Fibroblast of the aortic adventitia (primary cell): ENCODE measurements around the gene PNO1. TPM values are rescaled to one million over a fixed set of nuclear protein-coding genes. Genes with fewer than 3 reads are reported as not detected.

Source experiments
- DNase-seq: peaks from one replicate; pipeline ENCODE4 v3.0.0-alpha.2; 2010; ENCODE audit warnings: low read depth
- H3K4me3 ChIP-seq: 2 replicates; pipeline ENCODE4 v1.5.1; 2011; ENCODE audit warnings: low read depth, mild to moderate bottlenecking, control low read depth, low read length, moderate library complexity
- total RNA-seq: library from RNA; depleted of rRNA; stranded (reverse); fragments of >200 nt; gene quantifications from 2 replicates; pipeline ENCODE4 v1.2.3, GENCODE V29; 2012; ENCODE audit warnings: low replicate concordance
- TF ChIP-seq, protein P1 (sequence below): IDR thresholded peaks from 2 replicates; pipeline ENCODE4 v1.5.1; 2011; ENCODE audit warnings: mild to moderate bottlenecking, low read length, control low read depth, inconsistent platforms; ENCODE audit not compliant: insufficient read depth

Gene PNO1
- total RNA-seq, 1 donor = 9.5 TPM

DNA sequence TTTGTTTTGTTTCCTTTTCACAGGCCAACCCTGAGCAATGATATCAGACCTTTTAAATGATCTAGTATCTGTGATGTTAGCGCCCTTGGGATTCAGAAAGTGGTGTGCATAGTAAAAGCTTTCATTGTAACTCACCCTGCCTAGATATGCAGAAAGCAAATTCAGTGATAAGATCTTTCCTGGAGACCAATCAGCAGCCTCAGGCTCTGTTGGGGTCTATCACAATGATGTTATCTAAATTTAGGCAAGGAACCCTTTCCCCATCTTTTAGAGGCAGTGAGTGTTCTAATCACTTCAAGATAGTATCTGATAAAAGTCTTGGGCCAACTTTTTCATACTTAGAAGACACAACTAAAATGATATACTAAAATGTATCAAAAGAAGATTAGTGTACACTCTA, 23.6 kb upstream of the PNO1 start:
- H3K4me3 ChIP-seq = no peak overlapping the region
- DNase-seq = no peak
- TF ChIP-seq, protein P1, sequence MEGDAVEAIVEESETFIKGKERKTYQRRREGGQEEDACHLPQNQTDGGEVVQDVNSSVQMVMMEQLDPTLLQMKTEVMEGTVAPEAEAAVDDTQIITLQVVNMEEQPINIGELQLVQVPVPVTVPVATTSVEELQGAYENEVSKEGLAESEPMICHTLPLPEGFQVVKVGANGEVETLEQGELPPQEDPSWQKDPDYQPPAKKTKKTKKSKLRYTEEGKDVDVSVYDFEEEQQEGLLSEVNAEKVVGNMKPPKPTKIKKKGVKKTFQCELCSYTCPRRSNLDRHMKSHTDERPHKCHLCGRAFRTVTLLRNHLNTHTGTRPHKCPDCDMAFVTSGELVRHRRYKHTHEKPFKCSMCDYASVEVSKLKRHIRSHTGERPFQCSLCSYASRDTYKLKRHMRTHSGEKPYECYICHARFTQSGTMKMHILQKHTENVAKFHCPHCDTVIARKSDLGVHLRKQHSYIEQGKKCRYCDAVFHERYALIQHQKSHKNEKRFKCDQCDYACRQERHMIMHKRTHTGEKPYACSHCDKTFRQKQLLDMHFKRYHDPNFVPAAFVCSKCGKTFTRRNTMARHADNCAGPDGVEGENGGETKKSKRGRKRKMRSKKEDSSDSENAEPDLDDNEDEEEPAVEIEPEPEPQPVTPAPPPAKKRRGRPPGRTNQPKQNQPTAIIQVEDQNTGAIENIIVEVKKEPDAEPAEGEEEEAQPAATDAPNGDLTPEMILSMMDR = no peak

DNA sequence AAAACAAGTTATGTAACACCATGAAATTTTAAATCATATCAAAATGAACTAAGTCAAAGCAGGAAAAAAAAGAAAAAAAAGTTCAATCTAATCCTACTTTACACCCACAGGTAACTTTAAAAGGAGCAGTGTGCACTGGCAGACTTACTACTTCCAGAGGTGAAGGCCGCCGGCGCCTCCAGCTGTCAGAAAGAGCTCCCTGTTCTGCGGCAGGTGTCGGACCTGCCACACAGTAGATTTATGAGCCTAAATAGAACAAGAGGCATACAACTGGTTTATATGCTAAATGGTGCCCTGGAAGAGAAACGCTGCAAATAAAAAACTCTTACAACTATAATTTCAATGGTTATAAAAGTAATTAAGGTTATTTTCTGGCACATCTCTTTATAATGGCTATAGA, 23.1 kb upstream of the PNO1 start:
- DNase-seq = no peak
- no peak overlapping the region for H3K4me3 ChIP-seq
- TF ChIP-seq, protein P1 = no peak

DNA sequence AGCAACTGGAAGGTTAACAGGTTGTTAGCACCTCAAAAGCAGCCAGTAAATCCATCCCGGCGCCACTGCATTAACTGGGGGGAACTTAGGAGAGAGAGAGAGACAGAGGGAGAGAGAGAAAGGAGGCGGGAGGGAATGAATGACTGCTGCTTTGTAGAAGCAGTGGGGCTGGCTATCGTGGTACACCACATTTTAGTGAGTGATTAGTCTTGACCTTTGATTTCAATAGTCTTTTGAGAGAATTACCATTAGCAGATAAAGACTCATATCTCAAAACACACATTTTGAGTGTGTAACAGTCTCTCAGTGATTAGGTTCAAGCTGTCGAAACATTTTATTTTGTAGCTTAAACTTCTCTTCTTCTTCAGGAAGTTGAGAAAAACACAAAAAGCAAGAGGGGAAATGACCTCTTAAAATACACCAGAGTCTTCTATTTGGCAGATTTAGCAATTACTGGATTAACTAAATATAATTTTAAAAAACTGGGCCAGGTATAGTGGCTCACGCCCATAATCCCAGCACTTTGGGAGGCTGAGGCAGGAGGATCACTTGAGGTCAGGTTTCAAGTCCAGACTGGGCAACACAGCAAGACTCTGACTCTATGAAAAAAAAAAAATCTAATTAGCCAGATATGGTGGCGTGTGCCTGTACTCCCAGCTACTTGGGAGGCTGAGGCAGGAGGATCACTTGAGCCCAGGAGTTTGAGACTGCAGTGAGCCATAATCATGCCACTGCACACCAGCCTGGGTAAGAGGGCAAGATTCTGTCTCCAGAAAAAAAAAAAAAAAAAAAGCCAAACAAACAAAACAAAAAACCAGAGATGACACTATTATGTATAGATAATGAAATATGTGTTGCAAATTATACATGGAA, 22.0 kb upstream of the PNO1 start:
- no peak for DNase-seq
- no peak overlapping the region for H3K4me3 ChIP-seq
- TF ChIP-seq, protein P1 = no peak

DNA sequence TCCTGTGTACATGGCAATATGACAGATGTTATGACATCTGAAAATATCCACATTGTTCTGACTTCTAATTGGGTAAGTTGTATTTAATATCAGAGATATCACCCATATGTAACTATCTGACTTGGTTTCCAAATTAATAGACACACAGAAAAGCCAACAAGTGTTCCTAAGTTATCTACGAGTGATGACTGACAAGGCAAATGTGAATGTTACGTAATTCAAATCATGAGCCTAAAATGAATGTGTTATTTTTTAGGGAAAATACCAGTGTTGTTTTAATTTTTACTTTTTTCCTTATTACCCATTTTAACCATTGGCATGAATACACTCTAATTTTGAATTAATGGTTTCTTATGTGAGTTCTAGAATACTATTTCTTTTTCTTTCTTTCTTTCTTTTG, 15.8 kb upstream of the PNO1 start:
- DNase-seq = no peak
- TF ChIP-seq, protein P1 = no peak
- H3K4me3 ChIP-seq = no peak overlapping the region

DNA sequence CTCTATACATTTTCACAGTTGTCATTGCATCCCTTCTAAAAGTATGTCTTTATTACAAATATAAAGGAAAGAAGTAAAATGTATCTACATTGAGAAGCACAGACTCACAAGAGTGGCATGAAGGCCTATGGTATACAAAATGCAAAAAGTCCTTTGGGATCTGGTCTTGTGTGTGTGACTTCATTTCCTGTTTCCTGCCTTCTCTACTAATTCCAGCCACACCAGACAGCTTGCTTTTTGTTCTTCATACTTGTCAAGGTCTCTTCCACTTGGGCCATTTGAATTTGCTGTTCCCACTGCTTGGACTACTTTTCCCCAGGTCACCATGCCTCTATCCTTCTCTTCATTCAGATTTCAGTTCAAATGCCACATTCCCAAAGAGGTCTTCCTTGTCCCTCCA, 6.7 kb upstream of the PNO1 start:
- H3K4me3 ChIP-seq = no peak overlapping the region
- DNase-seq = no peak
- TF ChIP-seq, protein P1 = no peak

DNA sequence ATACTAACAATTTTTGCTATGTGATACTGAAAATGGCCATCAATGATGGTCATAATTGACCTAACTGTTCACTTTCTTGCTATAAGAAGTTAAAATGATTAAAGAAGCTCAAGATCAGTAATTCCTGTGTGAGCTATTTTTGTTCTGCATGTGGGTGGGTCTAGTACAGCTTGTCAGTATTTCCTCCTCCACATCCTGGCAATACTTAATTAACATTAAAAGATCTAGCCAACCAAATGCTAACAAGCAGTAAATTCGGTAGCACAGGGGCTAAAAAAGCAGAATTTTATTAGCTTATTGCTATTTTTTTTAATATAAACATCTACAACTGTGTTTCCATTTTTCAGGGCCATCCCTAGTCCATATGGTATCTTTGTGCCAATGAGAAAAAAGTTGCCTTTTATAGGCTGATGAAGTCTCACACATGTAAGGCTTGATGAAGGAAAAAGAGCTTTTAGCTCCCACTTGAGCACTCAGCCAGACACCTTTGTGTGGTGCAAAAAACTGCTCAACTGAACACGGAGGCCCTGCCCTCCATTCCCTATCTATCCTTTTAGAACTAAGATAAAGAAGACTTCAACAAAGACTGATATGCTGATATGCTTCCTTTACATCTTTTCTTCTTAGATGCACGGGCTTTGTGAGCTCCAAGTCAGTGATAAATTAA, 4.9 kb upstream of the PNO1 start:
- DNase-seq = no peak
- TF ChIP-seq, protein P1 = no peak
- no peak overlapping the region for H3K4me3 ChIP-seq
